HCT116 (cell line): ENCODE data around the gene CLEC2B. TPM values are rescaled to one million over a fixed set of nuclear protein-coding genes. Genes with fewer than 3 reads are reported as not detected.

Source experiments
- ATAC-seq: fragments of 200-7000 bp; cut with Tn5 transposase; 2 replicates; pipeline ENCODE4 v1.9.1; 2020; ENCODE audit warnings: mild to moderate bottlenecking, moderate library complexity
- BruUV-seq: library from RNA; stranded (reverse); fragments of 400-500 nt; replicated peaks from 2 replicates; lab custom pipeline; 2021; lab: Mats Ljungman, UMichigan
- CTCF ChIA-PET: fragments of 300-600 bp; sonication (Branson Sonifier 250); formaldehyde crosslinking; loops from one replicate; lab custom pipeline; 2021; ENCODE audit warnings: antibody characterized with exemption; lab: Charles Lee
- POLR2A ChIA-PET: fragments of 300-600, 350-600 bp; sonication (Branson Sonifier 250); formaldehyde crosslinking; loops from one replicate; lab custom pipeline; 2021; ENCODE audit warnings: antibody characterized with exemption; lab: Charles Lee
- RAD21 ChIA-PET, 2 experiments: fragments of 300-600 bp; sonication (Branson Sonifier 250); formaldehyde crosslinking; loops; one replicate each; lab custom pipeline; 2023; ENCODE audit warnings: low total read pairs in 2 of 2; ENCODE audit not compliant: uncharacterized antibody in 2 of 2, unreplicated experiment in 2 of 2, low non-redundant PET in 1 of 2; lab: Charles Lee
- DNase-seq: peaks from one replicate; pipeline ENCODE4 v3.0.0-alpha.2; 2010; ENCODE audit warnings: low read depth, low spot score
- H2AFZ ChIP-seq: fragments of 200-600 bp; shearing (Covaris generic), sonication (generic); 2 replicates; pipeline ENCODE4 v1.6.1; 2017; ENCODE audit warnings: low read depth, mixed run types, mixed read lengths, antibody characterized with exemption, low read length; ENCODE audit not compliant: poor library complexity, severe bottlenecking
- H3K27ac ChIP-seq: 2 replicates; pipeline ENCODE4 v1.5.1; 2012; ENCODE audit warnings: low read depth, low read length
- H3K27me3 ChIP-seq: fragments of 200-600 bp; sonication (generic); 2 replicates; pipeline ENCODE4 v1.6.1; 2016; ENCODE audit warnings: mixed run types, low read length, mixed read lengths; ENCODE audit not compliant: insufficient read depth
- H3K36me3 ChIP-seq, 2 experiments: fragments of 200-500 bp in 1 of 2; fragments of 200-600 bp in 1 of 2; sonication (Bioruptor generic) in 1 of 2; sonication (generic) in 1 of 2; 2 replicates each; pipeline versions ENCODE4 v1.5.1 to v1.6.1; 2014 to 2016; ENCODE audit warnings: low read length in 2 of 2, inconsistent platforms in 1 of 2, mixed read lengths in 1 of 2, mixed run types in 1 of 2; ENCODE audit not compliant: insufficient read depth in 2 of 2, control insufficient read depth in 1 of 2
- H3K4me1 ChIP-seq, 2 experiments: fragments of 200-600 bp in 1 of 2; sonication (generic) in 1 of 2; 2 replicates each; pipeline versions ENCODE4 v1.5.1 to v1.6.1; 2012 to 2017; ENCODE audit warnings: low read length in 2 of 2, inconsistent platforms in 1 of 2, mild to moderate bottlenecking in 1 of 2, mixed read lengths in 1 of 2, mixed run types in 1 of 2, moderate library complexity in 1 of 2; ENCODE audit not compliant: insufficient read depth in 2 of 2, control insufficient read depth in 1 of 2
- H3K4me2 ChIP-seq: fragments of 200-600 bp; sonication (generic); 2 replicates; pipeline ENCODE4 v1.6.1; 2017; ENCODE audit warnings: mixed run types, low read length, mixed read lengths
- H3K4me3 ChIP-seq, 2 experiments: fragments of 200-600 bp in 1 of 2; sonication (generic) in 1 of 2; replicated peaks in 1 of 2; 2 replicates each; pipeline ENCODE4 v1.5.1; 2011 to 2016; ENCODE audit warnings: low read length in 2 of 2, control low read depth in 1 of 2, low read depth in 1 of 2, mild to moderate bottlenecking in 1 of 2, mixed read lengths in 1 of 2, mixed run types in 1 of 2
- H3K79me2 ChIP-seq: fragments of 200-600 bp; sonication (generic); 2 replicates; pipeline ENCODE4 v1.6.1; 2017; ENCODE audit warnings: mild to moderate bottlenecking, mixed run types, low read length, moderate library complexity, mixed read lengths; ENCODE audit not compliant: insufficient read depth
- H3K9ac ChIP-seq: fragments of 200-600 bp; sonication (generic); 2 replicates; pipeline ENCODE4 v1.6.1; 2016; ENCODE audit warnings: low read length, mixed read lengths
- H3K9me2 ChIP-seq: fragments of 200-600 bp; sonication (generic), shearing (Covaris generic); 2 replicates; pipeline ENCODE4 v1.6.1; 2017; ENCODE audit warnings: mixed run types, mild to moderate bottlenecking, moderate library complexity; ENCODE audit not compliant: insufficient read depth
- H3K9me3 ChIP-seq, 2 experiments: fragments of 200-500 bp in 1 of 2; fragments of 200-600 bp in 1 of 2; sonication (Bioruptor generic) in 1 of 2; sonication (generic) in 1 of 2; 2 replicates each; pipeline ENCODE4 v1.6.1; 2014 to 2017; ENCODE audit warnings: low read length in 2 of 2, mixed read lengths in 2 of 2, inconsistent platforms in 1 of 2, low read depth in 1 of 2, mild to moderate bottlenecking in 1 of 2, mixed run types in 1 of 2, moderate library complexity in 1 of 2; ENCODE audit not compliant: control insufficient read depth in 1 of 2, insufficient read depth in 1 of 2
- H4K20me1 ChIP-seq: fragments of 200-600 bp; sonication (generic), shearing (Covaris generic); 2 replicates; pipeline ENCODE4 v1.6.1; 2017; ENCODE audit warnings: mixed run types, mild to moderate bottlenecking, moderate library complexity; ENCODE audit not compliant: insufficient read depth
- CBX3 ChIP-seq: IDR thresholded peaks from 2 replicates; pipeline ENCODE4 v1.6.1; 2012; ENCODE audit warnings: low read depth
- CTCF ChIP-seq, 3 experiments: fragments of 200-600 bp in 1 of 3; sonication (generic) in 1 of 3; IDR thresholded peaks in 2 of 3; conservative IDR thresholded peaks in 1 of 3; 2 replicates each; pipeline ENCODE4 v1.5.1; 2012 to 2017; ENCODE audit warnings: low read depth in 2 of 3, low read length in 2 of 3, antibody characterized with exemption in 1 of 3, borderline replicate concordance in 1 of 3, control low read depth in 1 of 3, mild to moderate bottlenecking in 1 of 3, mixed read lengths in 1 of 3, mixed run types in 1 of 3, moderate library complexity in 1 of 3; ENCODE audit not compliant: insufficient read depth in 1 of 3
- EGR1 ChIP-seq: IDR thresholded peaks from 2 replicates; pipeline ENCODE4 v1.6.1; 2012; ENCODE audit warnings: low read depth
- ELF1 ChIP-seq: IDR thresholded peaks from 2 replicates; pipeline ENCODE4 v1.6.1; 2012; ENCODE audit warnings: low read depth, borderline replicate concordance
- EZH2 ChIP-seq: fragments of 200-600 bp; sonication (generic); IDR thresholded peaks from 2 replicates; pipeline ENCODE4 v1.6.1; 2017; ENCODE audit warnings: antibody characterized with exemption, mixed run types
- EZH2phosphoT487 ChIP-seq: fragments of 200-600 bp; IDR thresholded peaks from 2 replicates; pipeline ENCODE4 v1.6.1; 2018; ENCODE audit warnings: antibody characterized with exemption, borderline replicate concordance
- JUND ChIP-seq: IDR thresholded peaks from 2 replicates; pipeline ENCODE4 v1.6.1; 2012
- POLR2A ChIP-seq: IDR thresholded peaks from 2 replicates; pipeline ENCODE4 v1.7.0; 2011; ENCODE audit warnings: borderline replicate concordance; ENCODE audit not compliant: insufficient read depth, insufficient read length; ENCODE audit errors: extremely low read depth
- POLR2AphosphoS5 ChIP-seq: IDR thresholded peaks from 2 replicates; pipeline ENCODE4 v1.6.1; 2011; ENCODE audit warnings: mild to moderate bottlenecking, low read depth, low read length, moderate library complexity
- RAD21 ChIP-seq: IDR thresholded peaks from 2 replicates; pipeline ENCODE4 v1.6.1; 2012; ENCODE audit warnings: low read depth, mild to moderate bottlenecking
- SP1 ChIP-seq: IDR thresholded peaks from 2 replicates; pipeline ENCODE4 v1.6.1; 2012; ENCODE audit warnings: low read depth
- SRF ChIP-seq: IDR thresholded peaks from 2 replicates; pipeline ENCODE4 v1.6.1; 2012; ENCODE audit warnings: low read depth
- YY1 ChIP-seq: IDR thresholded peaks from 2 replicates; pipeline ENCODE4 v1.6.1; 2011; ENCODE audit warnings: low read length, low read depth, moderate library complexity, mild to moderate bottlenecking; ENCODE audit not compliant: insufficient replicate concordance; ENCODE audit errors: extremely low read depth
- intact Hi-C: fragments of 100-400 bp; cut with micrococcal nuclease; formaldehyde crosslinking; loops from 2 replicates; pipeline ENCODE4 v1.10.0; 2022
- total RNA-seq: library from RNA; stranded (reverse); gene quantifications from one replicate; pipeline ENCODE4 v1.2.1, GENCODE V29; 2021; ENCODE audit not compliant: unreplicated experiment
- TF ChIP-seq, protein P1 (sequence below): IDR thresholded peaks from 2 replicates; pipeline ENCODE4 v1.6.1; 2011; ENCODE audit warnings: mild to moderate bottlenecking, low read length, moderate library complexity; ENCODE audit not compliant: insufficient replicate concordance; ENCODE audit errors: extremely low read depth
- TF ChIP-seq, protein P2 (sequence below): IDR thresholded peaks from 2 replicates; pipeline ENCODE4 v1.6.1; 2012
- TF ChIP-seq, protein P3 (sequence below): IDR thresholded peaks from 2 replicates; pipeline ENCODE4 v1.6.1; 2012; ENCODE audit warnings: low read depth

The CLEC2B gene
- total RNA-seq, 1 experiment from 2014 or later: not detected

- no peak overlapping the region for H3K4me2 ChIP-seq
- H3K4me1 ChIP-seq: no peaks in the 10 kb centered on the region
- BruUV-seq: no TSS peak
- DNase-seq: no peak
- POLR2A ChIA-PET: no interaction called here
- CTCF ChIA-PET: no interaction called here
- RAD21 ChIA-PET: no interaction called here
- H3K27me3 ChIP-seq: peaks cover 45% of the 10 kb centered on the region
- H3K9ac ChIP-seq: no peak overlapping the region
- intact Hi-C loops: no loop called here
- no peaks in the 10 kb centered on the region for H3K79me2 ChIP-seq
- no peaks in the 10 kb centered on the region for H3K9me3 ChIP-seq
- H4K20me1 ChIP-seq: no peaks in the 10 kb centered on the region; the same call in 1 of the 2 replicates
- no peaks in the 10 kb centered on the region for H3K36me3 ChIP-seq
- H3K9me2 ChIP-seq: no peaks in the 10 kb centered on the region
- H3K4me3 ChIP-seq: no peak overlapping the region
- H2AFZ ChIP-seq: no peak overlapping the region
- ATAC-seq: no peak
- TF ChIP-seq SP1 (no peak), CBX3 (no peak), ELF1 (no peak), YY1 (no peak), POLR2A (no peak), EZH2 (no peak), RAD21 (no peak), POLR2AphosphoS5 (no peak), EGR1 (no peak), SRF (no peak), CTCF (IDR thresholded peaks at IDR 0.05 in 2 of 3, conservative IDR thresholded peaks at IDR 0.05 in 1 of 3; ENCODE audit: borderline replicate concordance in 1 of 3, insufficient read depth in 1 of 3, low read depth in 2 of 3, low read length in 2 of 3) (no peak), JUND (no peak), EZH2phosphoT487 (no peak)
- TF ChIP-seq, protein P1, sequence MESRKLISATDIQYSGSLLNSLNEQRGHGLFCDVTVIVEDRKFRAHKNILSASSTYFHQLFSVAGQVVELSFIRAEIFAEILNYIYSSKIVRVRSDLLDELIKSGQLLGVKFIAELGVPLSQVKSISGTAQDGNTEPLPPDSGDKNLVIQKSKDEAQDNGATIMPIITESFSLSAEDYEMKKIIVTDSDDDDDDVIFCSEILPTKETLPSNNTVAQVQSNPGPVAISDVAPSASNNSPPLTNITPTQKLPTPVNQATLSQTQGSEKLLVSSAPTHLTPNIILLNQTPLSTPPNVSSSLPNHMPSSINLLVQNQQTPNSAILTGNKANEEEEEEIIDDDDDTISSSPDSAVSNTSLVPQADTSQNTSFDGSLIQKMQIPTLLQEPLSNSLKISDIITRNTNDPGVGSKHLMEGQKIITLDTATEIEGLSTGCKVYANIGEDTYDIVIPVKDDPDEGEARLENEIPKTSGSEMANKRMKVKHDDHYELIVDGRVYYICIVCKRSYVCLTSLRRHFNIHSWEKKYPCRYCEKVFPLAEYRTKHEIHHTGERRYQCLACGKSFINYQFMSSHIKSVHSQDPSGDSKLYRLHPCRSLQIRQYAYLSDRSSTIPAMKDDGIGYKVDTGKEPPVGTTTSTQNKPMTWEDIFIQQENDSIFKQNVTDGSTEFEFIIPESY: no peak
- TF ChIP-seq, protein P2, sequence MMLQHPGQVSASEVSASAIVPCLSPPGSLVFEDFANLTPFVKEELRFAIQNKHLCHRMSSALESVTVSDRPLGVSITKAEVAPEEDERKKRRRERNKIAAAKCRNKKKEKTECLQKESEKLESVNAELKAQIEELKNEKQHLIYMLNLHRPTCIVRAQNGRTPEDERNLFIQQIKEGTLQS: no peak
- TF ChIP-seq, protein P3, sequence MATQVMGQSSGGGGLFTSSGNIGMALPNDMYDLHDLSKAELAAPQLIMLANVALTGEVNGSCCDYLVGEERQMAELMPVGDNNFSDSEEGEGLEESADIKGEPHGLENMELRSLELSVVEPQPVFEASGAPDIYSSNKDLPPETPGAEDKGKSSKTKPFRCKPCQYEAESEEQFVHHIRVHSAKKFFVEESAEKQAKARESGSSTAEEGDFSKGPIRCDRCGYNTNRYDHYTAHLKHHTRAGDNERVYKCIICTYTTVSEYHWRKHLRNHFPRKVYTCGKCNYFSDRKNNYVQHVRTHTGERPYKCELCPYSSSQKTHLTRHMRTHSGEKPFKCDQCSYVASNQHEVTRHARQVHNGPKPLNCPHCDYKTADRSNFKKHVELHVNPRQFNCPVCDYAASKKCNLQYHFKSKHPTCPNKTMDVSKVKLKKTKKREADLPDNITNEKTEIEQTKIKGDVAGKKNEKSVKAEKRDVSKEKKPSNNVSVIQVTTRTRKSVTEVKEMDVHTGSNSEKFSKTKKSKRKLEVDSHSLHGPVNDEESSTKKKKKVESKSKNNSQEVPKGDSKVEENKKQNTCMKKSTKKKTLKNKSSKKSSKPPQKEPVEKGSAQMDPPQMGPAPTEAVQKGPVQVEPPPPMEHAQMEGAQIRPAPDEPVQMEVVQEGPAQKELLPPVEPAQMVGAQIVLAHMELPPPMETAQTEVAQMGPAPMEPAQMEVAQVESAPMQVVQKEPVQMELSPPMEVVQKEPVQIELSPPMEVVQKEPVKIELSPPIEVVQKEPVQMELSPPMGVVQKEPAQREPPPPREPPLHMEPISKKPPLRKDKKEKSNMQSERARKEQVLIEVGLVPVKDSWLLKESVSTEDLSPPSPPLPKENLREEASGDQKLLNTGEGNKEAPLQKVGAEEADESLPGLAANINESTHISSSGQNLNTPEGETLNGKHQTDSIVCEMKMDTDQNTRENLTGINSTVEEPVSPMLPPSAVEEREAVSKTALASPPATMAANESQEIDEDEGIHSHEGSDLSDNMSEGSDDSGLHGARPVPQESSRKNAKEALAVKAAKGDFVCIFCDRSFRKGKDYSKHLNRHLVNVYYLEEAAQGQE: no peak
- H3K27ac ChIP-seq: no peak overlapping the region
Observed at GRCh38 chr12:9870286-9870866, 1.2 kb upstream of the CLEC2B start.
